Sigmoid colon (tissue), 3 donors: ENCODE measurements around the gene SCUBE3.

Source experiments
- POLR2A ChIP-seq, 2 donors: fragments of 450-650 bp; IDR thresholded peaks; one replicate each; pipeline ENCODE4 v1.6.1; 2016; ENCODE audit warnings: antibody characterized with exemption in 2 of 2, mild to moderate bottlenecking in 2 of 2, moderate library complexity in 2 of 2
- TF ChIP-seq, protein P1 (sequence below), 4 experiments: fragments of 450-650 bp in 3 of 4; fragments of 200-600 bp in 1 of 4; IDR thresholded peaks; one replicate each; pipeline ENCODE4 v1.5.1; 2016 to 2019; ENCODE audit warnings: antibody characterized with exemption in 4 of 4, mild to moderate bottlenecking in 3 of 4, moderate library complexity in 2 of 4

DNA sequence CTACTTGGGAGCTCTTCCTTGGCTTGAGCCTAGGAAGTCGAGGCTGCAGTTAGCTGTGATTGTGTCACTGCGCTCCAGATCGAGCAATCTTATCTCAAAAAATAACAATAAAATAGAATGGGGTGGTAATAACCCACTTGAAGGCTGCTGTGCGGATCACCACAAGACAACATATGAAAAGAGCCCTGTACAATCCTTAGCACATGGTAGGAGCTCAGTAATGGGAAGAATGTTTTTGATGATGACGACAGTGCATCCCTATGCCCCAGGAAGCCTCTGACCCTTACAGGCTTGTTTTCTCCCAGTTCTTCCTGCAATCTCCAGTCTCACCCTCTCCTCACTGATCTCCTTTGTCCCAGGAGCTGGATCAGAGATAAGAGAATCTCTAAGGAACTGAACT is 15.5 kb downstream of the SCUBE3 start:
- no peak for TF ChIP-seq POLR2A (IDR thresholded peaks at IDR 0.05)
- TF ChIP-seq, protein P1, sequence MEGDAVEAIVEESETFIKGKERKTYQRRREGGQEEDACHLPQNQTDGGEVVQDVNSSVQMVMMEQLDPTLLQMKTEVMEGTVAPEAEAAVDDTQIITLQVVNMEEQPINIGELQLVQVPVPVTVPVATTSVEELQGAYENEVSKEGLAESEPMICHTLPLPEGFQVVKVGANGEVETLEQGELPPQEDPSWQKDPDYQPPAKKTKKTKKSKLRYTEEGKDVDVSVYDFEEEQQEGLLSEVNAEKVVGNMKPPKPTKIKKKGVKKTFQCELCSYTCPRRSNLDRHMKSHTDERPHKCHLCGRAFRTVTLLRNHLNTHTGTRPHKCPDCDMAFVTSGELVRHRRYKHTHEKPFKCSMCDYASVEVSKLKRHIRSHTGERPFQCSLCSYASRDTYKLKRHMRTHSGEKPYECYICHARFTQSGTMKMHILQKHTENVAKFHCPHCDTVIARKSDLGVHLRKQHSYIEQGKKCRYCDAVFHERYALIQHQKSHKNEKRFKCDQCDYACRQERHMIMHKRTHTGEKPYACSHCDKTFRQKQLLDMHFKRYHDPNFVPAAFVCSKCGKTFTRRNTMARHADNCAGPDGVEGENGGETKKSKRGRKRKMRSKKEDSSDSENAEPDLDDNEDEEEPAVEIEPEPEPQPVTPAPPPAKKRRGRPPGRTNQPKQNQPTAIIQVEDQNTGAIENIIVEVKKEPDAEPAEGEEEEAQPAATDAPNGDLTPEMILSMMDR (IDR thresholded peaks at IDR 0.05) = no peak
